ENCODE data around the gene ATP8A2. TPM values are rescaled to one million over a fixed set of nuclear protein-coding genes. Genes with fewer than 3 reads are reported as not detected.

Gene ATP8A2
- total RNA-seq, 1 donor from 2014 or later = 1.7 TPM

DNA sequence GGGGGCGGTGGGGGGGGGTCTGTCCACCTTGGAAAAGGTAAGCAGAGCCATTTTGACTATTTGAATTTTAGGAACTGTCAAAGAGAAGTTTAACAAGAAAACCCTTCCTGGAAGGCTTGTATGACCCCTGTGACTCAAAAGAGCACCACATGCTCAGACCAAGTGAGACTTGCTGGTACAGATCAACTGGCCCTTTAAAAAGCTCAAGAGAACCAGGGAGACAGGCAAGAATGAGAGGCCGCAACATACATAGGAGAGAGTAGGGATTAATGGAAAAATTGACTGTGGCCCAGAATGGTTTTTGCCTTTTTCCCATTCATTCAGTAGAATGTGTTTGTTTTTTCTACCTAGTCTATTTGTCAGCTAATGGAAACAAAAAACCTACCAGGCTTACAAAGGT, 26.2 kb upstream of the ATP8A2 start:
- H3K36me3 ChIP-seq = peaks cover 7% of the 10 kb centered on the region
- H3K4me1 ChIP-seq = no peaks in the 10 kb centered on the region
- H3K9me3 ChIP-seq = no peaks in the 10 kb centered on the region
- no peak for ATAC-seq
- no peak overlapping the region for H3K4me3 ChIP-seq
- no peak for DNase-seq
- TF ChIP-seq, protein P1, sequence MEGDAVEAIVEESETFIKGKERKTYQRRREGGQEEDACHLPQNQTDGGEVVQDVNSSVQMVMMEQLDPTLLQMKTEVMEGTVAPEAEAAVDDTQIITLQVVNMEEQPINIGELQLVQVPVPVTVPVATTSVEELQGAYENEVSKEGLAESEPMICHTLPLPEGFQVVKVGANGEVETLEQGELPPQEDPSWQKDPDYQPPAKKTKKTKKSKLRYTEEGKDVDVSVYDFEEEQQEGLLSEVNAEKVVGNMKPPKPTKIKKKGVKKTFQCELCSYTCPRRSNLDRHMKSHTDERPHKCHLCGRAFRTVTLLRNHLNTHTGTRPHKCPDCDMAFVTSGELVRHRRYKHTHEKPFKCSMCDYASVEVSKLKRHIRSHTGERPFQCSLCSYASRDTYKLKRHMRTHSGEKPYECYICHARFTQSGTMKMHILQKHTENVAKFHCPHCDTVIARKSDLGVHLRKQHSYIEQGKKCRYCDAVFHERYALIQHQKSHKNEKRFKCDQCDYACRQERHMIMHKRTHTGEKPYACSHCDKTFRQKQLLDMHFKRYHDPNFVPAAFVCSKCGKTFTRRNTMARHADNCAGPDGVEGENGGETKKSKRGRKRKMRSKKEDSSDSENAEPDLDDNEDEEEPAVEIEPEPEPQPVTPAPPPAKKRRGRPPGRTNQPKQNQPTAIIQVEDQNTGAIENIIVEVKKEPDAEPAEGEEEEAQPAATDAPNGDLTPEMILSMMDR (IDR thresholded peaks at IDR 0.05) = no peak
- H3K27me3 ChIP-seq (ENCODE audit: low read depth) = no peaks in the 10 kb centered on the region
- intact Hi-C loops (cut with DNase I) = no loop called here
- no peak overlapping the region for H3K27ac ChIP-seq

DNA sequence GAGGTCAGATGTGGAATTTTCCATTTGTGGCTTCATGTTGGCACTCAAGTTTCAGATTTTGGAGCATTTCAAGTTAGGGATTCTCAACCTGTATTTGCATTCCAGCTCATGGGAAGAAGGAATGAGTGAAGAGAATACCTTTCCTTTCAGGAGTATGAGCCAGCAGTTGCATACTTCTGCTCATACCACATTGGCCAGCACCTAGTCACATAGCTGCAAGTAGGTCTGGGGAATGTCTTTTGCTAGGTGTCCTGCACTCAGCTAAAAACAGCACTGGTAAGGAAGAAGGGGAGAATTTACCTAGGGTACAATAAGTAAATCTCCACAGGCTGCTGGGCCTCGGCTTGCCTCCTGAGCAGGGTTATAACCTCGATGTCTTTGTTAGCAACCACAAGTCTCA, 24.6 kb upstream of the ATP8A2 start:
- no peaks in the 10 kb centered on the region for H3K36me3 ChIP-seq
- TF ChIP-seq, protein P1 (IDR thresholded peaks at IDR 0.05) = no peak
- no peaks in the 10 kb centered on the region for H3K27me3 ChIP-seq (ENCODE audit: low read depth)
- H3K4me1 ChIP-seq = no peaks in the 10 kb centered on the region
- ATAC-seq (peak in 1 of 2 donors; percentile 59), DNase-seq (no peak)
- H3K4me3 ChIP-seq = no peak overlapping the region
- H3K9me3 ChIP-seq = no peaks in the 10 kb centered on the region
- H3K27ac ChIP-seq = no peak overlapping the region
- intact Hi-C loops (cut with DNase I) = no loop called here

DNA sequence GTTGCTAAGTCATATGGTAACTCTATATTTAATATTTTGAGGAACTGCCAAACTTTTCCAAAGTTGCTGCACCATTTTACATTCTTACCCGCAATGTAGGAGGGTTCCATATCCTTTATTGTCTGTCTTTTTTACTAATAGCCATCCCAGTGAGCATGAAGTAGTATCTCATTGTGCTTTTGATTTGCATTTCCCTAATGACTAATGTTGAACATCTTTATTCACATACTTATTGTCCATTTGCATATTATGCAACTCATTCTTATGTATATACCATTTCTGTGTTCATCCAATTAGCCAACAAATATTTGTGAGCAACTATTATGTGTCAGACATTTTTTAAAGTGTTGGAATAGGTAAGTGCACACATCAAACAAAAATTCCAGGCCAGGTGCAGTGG, 20.4 kb upstream of the ATP8A2 start:
- no peak for ATAC-seq
- TF ChIP-seq, protein P1 (IDR thresholded peaks at IDR 0.05) = no peak

DNA sequence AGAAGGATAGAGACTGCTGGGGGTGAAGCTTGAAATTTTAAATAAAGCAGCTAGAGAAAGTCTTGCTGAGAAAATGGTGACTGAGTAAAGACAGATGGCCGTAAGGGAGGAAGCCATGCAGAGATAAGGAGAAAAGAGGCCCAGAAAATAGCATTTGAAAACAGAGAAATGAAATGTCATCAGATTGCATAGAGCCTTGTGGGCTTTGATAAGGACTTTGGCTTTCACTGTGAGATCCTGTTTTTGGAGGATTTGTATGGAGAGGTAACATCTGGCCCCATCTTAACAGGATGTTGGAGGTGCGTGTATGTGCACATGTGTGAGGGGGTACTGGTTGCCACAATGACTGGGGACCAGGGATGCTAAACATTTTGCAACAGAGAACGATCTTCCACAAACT, 19.5 kb upstream of the ATP8A2 start:
- no peaks in the 10 kb centered on the region for H3K9me3 ChIP-seq
- DNase-seq (no peak), ATAC-seq (no peak)
- peaks cover 8% of the 10 kb centered on the region for H3K27me3 ChIP-seq (ENCODE audit: low read depth)
- intact Hi-C loops (cut with DNase I) = no loop called here
- TF ChIP-seq, protein P1 (IDR thresholded peaks at IDR 0.05) = no peak
- H3K36me3 ChIP-seq = no peaks in the 10 kb centered on the region
- no peak overlapping the region for H3K4me3 ChIP-seq
- H3K4me1 ChIP-seq = no peaks in the 10 kb centered on the region
- H3K27ac ChIP-seq = no peak overlapping the region

More for the DNA sequence above, 20.4 kb upstream of the ATP8A2 start:
- Histone ChIP-seq H3K27ac (no peak overlapping the region), H3K9me3 (no peaks in the 10 kb centered on the region), H3K4me1 (no peaks in the 10 kb centered on the region), H3K4me3 (no peak overlapping the region), H3K27me3 (ENCODE audit: low read depth) (peaks cover 8% of the 10 kb centered on the region), H3K36me3 (no peaks in the 10 kb centered on the region)
- no peak for DNase-seq
- intact Hi-C loops (cut with DNase I) = no loop called here

DNA sequence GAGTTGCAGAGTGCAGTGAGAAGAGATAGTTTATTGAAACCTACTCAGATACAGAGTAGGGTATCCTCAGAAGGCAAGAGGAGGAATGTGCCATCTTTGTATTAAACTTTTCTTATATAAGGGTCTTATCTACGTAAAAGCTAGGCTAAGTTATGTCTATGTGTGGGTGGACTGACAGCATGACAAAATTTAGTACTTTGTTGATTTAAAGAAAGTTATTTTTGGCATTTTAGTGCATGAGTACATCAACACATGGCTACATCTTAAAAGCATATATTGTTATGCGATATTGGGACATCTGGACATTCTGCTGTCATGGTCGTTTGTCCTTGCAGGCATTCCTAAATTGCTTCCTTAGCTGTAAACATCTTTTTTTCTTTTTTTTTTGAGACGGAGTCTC, 19.0 kb upstream of the ATP8A2 start:
- TF ChIP-seq, protein P1 (IDR thresholded peaks at IDR 0.05) = no peak
- ATAC-seq (no peak), DNase-seq (no peak)
- H3K27ac ChIP-seq = no peak overlapping the region
- no peaks in the 10 kb centered on the region for H3K9me3 ChIP-seq
- no peaks in the 10 kb centered on the region for H3K4me1 ChIP-seq
- intact Hi-C loops (cut with DNase I) = no loop called here
- no peak overlapping the region for H3K4me3 ChIP-seq
- no peaks in the 10 kb centered on the region for H3K36me3 ChIP-seq
- peaks cover 8% of the 10 kb centered on the region for H3K27me3 ChIP-seq (ENCODE audit: low read depth)

GRCh38 chr13:25353344-25353743, 18.4 kb upstream of the ATP8A2 start:
- Histone ChIP-seq H3K36me3 (no peaks in the 10 kb centered on the region), H3K27me3 (ENCODE audit: low read depth) (peaks cover 8% of the 10 kb centered on the region), H3K27ac (no peak overlapping the region), H3K4me3 (no peak overlapping the region), H3K4me1 (no peaks in the 10 kb centered on the region), H3K9me3 (no peaks in the 10 kb centered on the region)
- intact Hi-C loops (cut with DNase I) = no loop called here
- TF ChIP-seq, protein P1 (IDR thresholded peaks at IDR 0.05) = no peak
- DNase-seq (no peak), ATAC-seq (no peak)

Measured in lower lobe of right lung (tissue), 2 donors.